Measurements from ENCODE around the gene CAMK2N1. TPM values are rescaled to one million over a fixed set of nuclear protein-coding genes. Genes with fewer than 3 reads are reported as not detected.

The CAMK2N1 gene
- total and polyA plus RNA-seq, 2 of the 8 experiments (the other 6 are each of a cell fraction or from before 2014, with no cell fraction given), result 2.3 to 5.6 TPM

DNA sequence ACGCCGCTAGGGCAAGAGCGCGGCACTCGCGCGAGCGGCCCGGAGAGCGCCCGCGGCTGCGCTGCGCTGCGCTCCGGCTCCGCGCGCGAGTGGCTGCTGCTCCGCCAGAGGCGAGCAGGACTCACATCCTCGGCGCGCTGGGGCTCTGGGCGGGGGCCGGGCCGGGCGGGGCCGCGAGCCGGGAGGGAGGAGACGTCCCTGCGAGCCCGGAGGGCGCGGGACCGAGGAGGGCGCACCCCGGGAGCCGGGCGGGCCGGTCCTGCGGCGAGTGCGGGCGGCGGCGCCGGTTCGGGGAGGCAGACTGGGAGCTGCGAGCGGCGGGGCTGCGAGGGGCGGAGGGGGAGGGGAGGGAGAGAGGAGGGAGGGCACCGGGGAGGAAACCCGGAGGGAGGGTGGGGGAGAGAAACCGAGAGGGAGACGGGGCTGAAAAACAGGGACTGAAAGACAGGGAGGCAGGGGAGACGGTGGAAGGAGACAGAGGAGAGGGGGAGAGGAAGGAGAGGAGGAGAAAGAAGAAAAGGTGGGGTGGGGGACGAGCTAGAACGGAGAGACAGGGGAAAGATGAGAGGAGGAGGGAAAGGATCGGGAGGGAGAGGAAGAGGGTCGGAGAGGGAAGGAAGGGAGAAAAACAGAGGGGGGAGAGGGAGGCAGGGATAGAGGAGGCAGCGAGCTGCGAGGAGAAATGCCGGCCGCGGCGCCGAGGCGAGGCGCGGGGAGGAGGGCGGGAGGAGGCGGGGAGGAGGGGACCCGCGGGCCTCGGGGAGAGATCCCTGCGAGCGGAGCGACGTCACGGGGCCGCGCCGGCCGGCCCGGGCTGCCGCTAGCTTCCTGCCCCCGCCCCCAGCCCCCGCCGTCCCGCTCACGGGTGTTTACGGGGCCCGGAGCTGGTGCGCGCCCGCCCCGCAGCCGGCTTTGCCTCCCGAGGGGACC lies at the start of gene CAMK2N1 (continued):
- TF ChIP-seq TAF7 (optimal IDR thresholded peaks at IDR 0.05; ENCODE audit: borderline replicate concordance, low read depth, low read length) (peak; percentile 10), TEAD4 (IDR thresholded peaks at IDR 0.05; ENCODE audit: low read depth, low read length) (no peak), ASH2L (IDR thresholded peaks at IDR 0.05; ENCODE audit: low read length) (peak; percentile 46), NANOG (IDR thresholded peaks at IDR 0.05; ENCODE audit: insufficient read depth, low read depth, low read length, poor library complexity, severe bottlenecking) (no peak), JUN (IDR thresholded peaks at IDR 0.05; ENCODE audit: low read depth, low read length) (no peak), SIRT6 (IDR thresholded peaks at IDR 0.05; ENCODE audit: low read length) (no peak), RBBP5 (IDR thresholded peaks at IDR 0.05; ENCODE audit: borderline replicate concordance, low read depth, low read length) (no peak; the same call in 1 of the 2 replicates), POLR2A (IDR thresholded peaks at IDR 0.05; ENCODE audit: control extremely low read depth in 1 of 2, low read depth in 2 of 2, low read length in 2 of 2) (no peak; a peak in 1 of 3 replicates), RAD21 (IDR thresholded peaks at IDR 0.05 in 1 of 2, conservative IDR thresholded peaks at IDR 0.05 in 1 of 2; ENCODE audit: low read depth in 2 of 2, low read length in 2 of 2) (no peak), SP1 (IDR thresholded peaks at IDR 0.05; ENCODE audit: low read depth, low read length) (no peak), SUZ12 (IDR thresholded peaks at IDR 0.05; ENCODE audit: low read length) (no peak), SP4 (IDR thresholded peaks at IDR 0.05; ENCODE audit: low read length) (no peak), CEBPB (IDR thresholded peaks at IDR 0.05; ENCODE audit: low read depth, low read length) (no peak), RNF2 (IDR thresholded peaks at IDR 0.05; ENCODE audit: borderline replicate concordance, low read depth, low read length, missing control alignments, poor library complexity, severe bottlenecking) (no peak), EGR1 (IDR thresholded peaks at IDR 0.05; ENCODE audit: borderline replicate concordance, low read depth, low read length) (peak; percentile 38; the same call in 1 of the 2 replicates), SRF (IDR thresholded peaks at IDR 0.05; ENCODE audit: low read depth, low read length) (no peak), TCF12 (IDR thresholded peaks at IDR 0.05; ENCODE audit: low read depth, low read length) (no peak), HDAC6 (IDR thresholded peaks at IDR 0.05; ENCODE audit: low read depth, low read length) (no peak), GTF2F1 (IDR thresholded peaks at IDR 0.05; ENCODE audit: borderline replicate concordance, low read depth, low read length) (no peak), CTBP2 (IDR thresholded peaks at IDR 0.05; ENCODE audit: borderline replicate concordance, insufficient read depth, insufficient read length, low read length) (no peak), SP2 (IDR thresholded peaks at IDR 0.05; ENCODE audit: low read length) (no peak), BCL11A (IDR thresholded peaks at IDR 0.05; ENCODE audit: low read depth in 2 of 2, low read length in 2 of 2) (no peak)
- TF ChIP-seq, protein P1, sequence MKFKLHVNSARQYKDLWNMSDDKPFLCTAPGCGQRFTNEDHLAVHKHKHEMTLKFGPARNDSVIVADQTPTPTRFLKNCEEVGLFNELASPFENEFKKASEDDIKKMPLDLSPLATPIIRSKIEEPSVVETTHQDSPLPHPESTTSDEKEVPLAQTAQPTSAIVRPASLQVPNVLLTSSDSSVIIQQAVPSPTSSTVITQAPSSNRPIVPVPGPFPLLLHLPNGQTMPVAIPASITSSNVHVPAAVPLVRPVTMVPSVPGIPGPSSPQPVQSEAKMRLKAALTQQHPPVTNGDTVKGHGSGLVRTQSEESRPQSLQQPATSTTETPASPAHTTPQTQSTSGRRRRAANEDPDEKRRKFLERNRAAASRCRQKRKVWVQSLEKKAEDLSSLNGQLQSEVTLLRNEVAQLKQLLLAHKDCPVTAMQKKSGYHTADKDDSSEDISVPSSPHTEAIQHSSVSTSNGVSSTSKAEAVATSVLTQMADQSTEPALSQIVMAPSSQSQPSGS (IDR thresholded peaks at IDR 0.05; ENCODE audit: low read length), result no peak

Measured in H1 (cell line).